ENCODE measurements around the gene RIN2.

Gene RIN2

GRCh38 chr20:19767070-19767469 is 9.0 kb downstream of the RIN2 start:
- no peak for DNase-seq

DNA sequence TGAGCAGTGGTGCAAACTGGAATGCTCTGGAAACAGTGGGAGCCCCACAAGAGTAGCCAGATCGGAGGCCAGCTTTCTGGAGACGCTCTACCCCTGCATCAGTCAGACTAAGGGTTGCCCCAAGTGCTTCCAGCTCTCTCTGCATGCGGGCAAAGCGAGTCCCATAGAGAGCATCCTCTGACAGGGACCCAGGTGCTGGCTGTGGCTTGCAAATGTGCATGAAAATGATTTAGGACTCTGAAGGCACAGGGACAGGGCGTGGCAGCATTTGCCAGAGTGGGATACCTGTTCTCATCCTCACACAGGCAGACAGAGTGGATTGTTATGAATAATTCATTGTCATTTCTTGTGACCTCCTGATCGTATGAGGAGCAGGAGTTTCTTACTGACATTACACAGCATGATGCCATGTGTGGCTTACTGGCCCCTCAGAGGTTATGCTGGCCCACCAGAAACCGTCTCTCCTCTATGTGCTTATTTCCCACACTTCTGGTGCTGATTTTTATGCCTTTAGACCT is 10.3 kb downstream of the RIN2 start:
- no peak for DNase-seq

- DNase-seq, result no peak
Measured at GRCh38 chr20:19769507-19769906, 11.4 kb downstream of the RIN2 start.

GRCh38 chr20:19770375-19770774 is 12.3 kb downstream of the RIN2 start:
- no peak for DNase-seq

GRCh38 chr20:19771031-19771430 is 13.0 kb downstream of the RIN2 start:
- DNase-seq, result no peak

DNA sequence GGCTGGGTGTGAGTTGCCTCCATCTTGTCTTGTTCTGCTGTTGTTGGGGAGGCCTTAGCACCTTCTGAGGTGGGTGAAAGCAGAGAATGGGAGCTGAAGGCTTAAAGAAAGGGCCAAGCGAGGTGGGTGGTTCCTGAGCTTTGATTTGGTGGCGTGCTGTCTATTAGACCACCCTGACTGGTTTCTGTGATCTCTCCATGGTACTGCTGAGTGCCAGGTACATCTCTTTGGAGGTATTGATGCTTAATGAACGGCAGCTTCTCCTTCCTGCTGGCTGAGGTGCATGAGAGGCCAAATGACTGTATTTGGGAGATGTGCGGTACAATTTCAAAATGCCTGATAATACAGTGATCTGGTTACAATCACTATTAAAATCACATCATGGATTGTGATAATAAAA is 15.4 kb downstream of the RIN2 start:
- no peak for DNase-seq

DNA sequence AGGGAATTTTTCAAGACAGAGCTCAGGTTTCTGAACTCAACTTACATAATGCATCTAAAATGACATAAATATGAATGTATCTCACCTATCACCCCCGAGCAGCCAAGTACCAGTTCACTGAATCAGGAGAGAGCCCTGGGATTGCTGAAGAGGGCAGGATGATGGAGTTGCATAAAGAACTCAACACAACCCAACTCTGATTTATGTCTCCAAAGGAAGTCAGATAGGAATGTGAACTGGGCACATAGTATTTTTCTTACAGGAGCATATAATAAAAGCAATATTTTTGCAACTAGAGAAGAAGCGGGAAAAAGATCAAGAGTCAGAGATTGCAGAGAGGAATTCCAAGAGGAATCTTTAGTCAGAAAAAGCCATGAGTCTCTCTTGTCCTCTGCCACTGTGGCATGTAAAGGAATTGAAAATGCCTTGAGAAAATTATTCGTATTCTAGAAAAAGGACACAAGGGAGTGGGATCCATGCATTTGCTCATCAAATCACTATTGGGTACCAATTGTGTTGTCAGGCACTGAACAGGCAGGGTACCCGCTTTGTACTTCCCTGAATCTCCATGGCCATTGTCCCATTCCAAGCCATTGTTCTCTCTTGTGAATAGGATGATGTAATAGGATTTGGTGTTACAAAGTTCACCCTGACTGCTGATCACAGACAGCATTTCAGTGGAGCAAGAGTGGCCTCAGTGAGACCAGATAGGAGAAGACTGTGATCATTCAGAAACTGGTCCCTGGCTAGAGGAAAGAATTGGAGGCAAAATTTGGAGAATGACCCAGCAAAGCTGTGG is 16.3 kb downstream of the RIN2 start:
- no peak for DNase-seq

GRCh38 chr20:19775353-19776253 is 17.5 kb downstream of the RIN2 start:
- DNase-seq, result no peak

DNA sequence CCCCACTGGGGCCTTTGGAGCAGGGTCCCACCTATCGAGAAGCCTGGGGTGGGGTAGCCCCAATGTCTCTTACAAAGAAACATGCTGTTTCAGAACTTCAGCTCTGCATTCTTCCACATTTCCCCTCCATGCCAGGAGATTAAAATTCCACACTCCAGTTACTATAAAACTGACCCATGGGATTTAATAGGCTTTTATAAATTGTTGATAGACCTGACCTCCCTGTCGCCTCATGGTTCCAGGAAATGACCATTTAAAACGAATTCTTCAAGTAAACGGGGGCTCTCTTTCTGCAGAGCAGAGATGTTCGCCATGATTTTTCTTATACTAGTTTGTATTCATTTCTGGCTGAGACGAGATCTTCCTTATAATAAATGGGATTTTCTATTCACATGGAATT is 19.3 kb downstream of the RIN2 start:
- DNase-seq, result no peak

DNA sequence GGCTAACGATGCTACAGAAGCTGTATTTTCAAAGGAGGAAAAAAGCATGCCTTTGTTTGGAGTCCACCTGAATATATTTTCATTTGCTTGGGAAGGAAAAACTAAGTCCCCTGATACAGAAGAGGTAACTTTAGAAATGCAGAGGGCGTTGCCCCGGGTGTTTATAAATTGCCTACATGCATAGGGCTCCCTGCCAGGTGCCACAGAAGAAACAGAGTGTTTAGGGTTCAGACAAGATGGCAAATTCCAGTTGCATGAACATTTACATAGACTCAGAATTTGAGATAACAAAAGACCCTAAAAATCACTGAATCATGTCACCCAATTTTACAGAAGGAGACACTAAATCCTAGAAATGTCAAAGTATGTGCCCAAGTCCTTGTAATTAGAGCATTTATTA is 19.9 kb downstream of the RIN2 start:
- DNase-seq, result no peak

DNA sequence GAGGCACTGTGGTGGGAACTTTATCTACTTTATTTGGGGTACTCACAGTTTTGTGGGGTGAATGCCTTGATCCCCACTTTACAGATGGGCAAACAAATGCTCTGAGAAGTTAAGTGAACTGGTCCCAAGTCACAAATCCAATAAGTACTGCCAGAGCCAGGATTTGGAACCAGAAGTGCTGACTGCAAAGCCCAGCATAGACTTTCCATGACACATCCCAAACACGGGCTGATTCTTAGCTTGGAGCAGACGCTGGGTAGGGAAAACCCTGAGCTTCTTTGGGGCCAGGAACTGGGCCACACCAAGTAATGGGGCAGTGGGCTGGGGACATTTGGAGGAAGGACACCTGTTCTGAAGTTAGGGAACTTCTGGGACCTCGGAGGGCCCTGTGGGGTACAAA is 20.3 kb downstream of the RIN2 start:
- no peak for DNase-seq

DNA sequence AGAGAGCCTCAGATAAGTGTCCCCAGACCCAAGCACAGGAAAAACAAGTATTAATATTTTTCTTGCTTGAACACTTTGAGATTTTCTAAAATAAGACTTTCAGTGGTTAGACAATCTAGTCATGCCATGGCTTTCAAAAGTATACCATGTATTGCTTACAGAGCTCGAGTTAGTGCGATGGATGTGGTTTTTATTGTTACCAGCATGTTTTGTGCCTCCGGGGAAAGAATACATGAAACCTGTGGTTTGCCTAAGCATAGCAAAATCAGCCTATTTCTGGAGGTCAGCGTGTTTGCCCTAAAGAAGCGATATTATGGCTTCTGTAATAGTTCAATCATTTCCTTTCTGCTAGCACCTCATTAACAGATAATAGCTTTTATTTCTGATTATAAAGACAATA is 21.6 kb downstream of the RIN2 start:
- no peak for DNase-seq

DNA sequence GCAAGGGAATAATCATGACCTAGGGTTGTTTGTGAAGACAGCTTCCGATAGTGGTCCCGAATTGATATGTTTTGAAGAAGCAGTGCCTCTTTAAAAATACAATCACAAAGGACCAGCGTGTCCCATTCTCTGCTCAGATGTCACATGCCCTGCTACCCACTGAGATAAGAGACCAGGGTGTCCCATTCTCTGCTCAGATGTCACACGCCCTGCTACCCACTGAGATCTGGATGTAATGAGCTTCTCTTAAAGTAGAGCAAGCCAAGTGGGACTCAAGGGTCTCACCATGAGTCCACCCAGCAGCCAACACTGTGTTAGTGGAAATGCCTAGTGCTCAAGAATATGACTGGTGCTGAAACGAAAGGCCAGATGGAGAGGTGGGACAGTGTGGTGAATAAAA is 22.2 kb downstream of the RIN2 start:
- DNase-seq, result peak; percentile 20

DNA sequence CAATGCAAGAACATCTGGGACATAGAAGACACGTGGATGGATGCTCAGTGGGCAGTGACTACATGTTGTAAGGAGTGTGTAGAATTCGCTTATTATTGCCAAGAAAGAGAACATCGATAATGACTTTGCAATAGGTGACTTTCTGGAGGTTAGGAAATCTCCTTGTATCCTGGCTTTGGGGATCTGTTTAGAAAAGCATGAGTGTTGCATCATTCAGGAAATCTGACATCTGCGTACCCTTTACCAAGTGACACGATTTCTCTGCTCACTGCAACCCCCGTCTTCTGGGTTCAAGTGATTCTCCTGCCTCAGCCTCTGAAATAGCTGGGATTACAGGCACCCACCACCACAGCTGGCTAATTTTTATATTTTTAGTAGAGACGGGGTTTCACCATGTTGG is 23.2 kb downstream of the RIN2 start:
- no peak for DNase-seq

- no peak for DNase-seq
Measured at GRCh38 chr20:19782669-19783068, 24.6 kb downstream of the RIN2 start.

DNA sequence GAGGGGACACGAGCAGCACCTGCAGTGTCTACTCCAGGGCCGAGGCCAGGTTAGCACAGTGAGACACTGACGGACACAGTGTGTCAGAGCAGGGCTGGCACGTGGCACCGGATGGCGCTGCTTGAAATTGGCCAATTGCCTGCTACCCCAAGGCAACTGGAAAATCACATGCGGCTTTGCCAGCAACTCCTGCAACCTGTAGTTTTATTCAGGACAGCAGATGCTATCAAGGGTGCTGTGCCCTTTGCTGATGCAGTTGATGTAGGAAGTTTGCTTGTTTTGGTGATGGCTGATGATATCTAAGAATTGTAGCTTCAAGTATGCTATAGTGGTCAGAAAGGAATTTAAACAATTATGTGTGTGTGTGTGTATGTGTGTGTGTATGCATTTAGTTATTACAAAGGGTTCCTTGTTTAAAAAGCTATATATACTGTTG is 25.9 kb downstream of the RIN2 start:
- peak; percentile 79 for DNase-seq

GRCh38 chr20:19784511-19785172 is 26.6 kb downstream of the RIN2 start:
- DNase-seq, result peak; percentile 88

GRCh38 chr20:19785173-19785982 is 27.3 kb downstream of the RIN2 start:
- DNase-seq, result no peak

DNA sequence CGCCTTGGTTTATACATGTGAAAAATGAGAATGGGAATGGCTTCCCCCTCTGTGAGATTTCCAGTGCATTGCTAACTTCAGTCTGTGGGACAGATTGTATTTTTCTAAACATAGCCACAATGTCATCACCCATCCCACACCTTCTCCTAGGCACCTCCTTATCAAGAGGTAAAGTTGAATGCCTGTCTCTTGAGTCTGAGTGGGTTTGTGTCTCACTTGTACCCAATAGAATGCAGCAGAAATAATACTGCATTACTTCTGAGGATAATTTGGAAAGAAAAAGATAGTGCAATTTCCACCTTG is 27.9 kb downstream of the RIN2 start:
- DNase-seq, result no peak

DNA sequence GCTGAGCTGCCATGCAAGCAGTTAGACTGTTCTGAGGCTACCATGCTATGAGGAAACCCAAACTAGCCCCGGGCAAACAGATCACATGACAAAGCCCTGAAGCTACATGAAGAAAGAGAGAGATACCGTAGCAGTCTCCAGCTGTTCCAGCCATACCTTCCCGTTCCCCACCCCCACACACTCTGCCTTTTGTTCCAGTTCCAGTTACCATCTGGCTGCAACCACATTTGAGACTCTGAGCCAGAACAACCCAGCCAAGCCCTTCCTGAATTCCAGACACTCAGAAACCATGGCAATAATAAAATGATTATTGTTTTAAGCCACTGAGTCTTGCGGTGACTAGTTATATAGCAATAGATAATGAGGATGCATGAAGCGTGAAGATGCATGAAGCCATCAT is 28.3 kb downstream of the RIN2 start:
- peak; percentile 93 for DNase-seq

DNA sequence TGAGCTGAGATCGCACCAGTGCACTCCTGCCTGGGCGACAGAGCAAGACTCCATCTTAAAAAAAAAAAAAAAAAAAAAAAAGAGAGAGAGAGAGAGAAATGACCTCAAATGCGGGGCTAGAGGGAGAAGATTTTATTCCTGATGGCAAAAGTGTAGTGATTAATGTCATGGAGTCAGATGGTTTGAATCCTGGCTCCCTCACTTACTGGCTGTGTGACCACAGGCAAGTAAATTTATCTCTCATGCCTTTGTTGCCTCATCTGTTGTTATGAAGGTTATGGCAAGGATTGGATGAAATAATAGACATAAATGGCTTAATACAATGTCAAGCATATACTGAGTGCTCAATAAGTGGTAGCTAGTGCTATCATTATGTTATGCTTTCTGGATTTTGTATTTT is 29.3 kb downstream of the RIN2 start:
- DNase-seq, result no peak

GRCh38 chr20:19789009-19789408 is 31.0 kb downstream of the RIN2 start:
- DNase-seq, result peak; percentile 60

GRCh38 chr20:19789446-19789845 is 31.4 kb downstream of the RIN2 start:
- peak; percentile 31 for DNase-seq
